ENCODE measurements around the gene SEMA5B.

SEMA5B gene

GRCh38 chr3:123048480-123049237 lies 21.1 kb upstream of the SEMA5B start:
- no peak for DNase-seq (ENCODE audit: low read depth)
- no peak for TF ChIP-seq CTCF (IDR thresholded peaks at IDR 0.05; ENCODE audit: insufficient read depth, low read depth, low read length, missing control alignments)
- no peak overlapping the region for H3K4me3 ChIP-seq (ENCODE audit: low read length)

- TF ChIP-seq CTCF (IDR thresholded peaks at IDR 0.05; ENCODE audit: insufficient read depth, low read depth, low read length, missing control alignments): no peak
- DNase-seq (ENCODE audit: low read depth): no peak
- no peak overlapping the region for H3K4me3 ChIP-seq (ENCODE audit: low read length)
Observed at GRCh38 chr3:123047062-123047319, 19.4 kb upstream of the SEMA5B start.

GRCh38 chr3:123046262-123047061 lies 18.9 kb upstream of the SEMA5B start:
- no peak for DNase-seq (ENCODE audit: low read depth)
- TF ChIP-seq CTCF (IDR thresholded peaks at IDR 0.05; ENCODE audit: insufficient read depth, low read depth, low read length, missing control alignments): no peak
- H3K4me3 ChIP-seq (ENCODE audit: low read length): no peak overlapping the region

- no peak overlapping the region for H3K4me3 ChIP-seq (ENCODE audit: low read length)
- TF ChIP-seq CTCF (IDR thresholded peaks at IDR 0.05; ENCODE audit: insufficient read depth, low read depth, low read length, missing control alignments): no peak
- no peak for DNase-seq (ENCODE audit: low read depth)
Observed at GRCh38 chr3:123044981-123045763, 17.6 kb upstream of the SEMA5B start.

GRCh38 chr3:123042413-123042812 lies 14.8 kb upstream of the SEMA5B start:
- no peak overlapping the region for H3K4me3 ChIP-seq (ENCODE audit: low read length)
- DNase-seq (ENCODE audit: low read depth): no peak
- TF ChIP-seq CTCF (IDR thresholded peaks at IDR 0.05; ENCODE audit: insufficient read depth, low read depth, low read length, missing control alignments): no peak

- TF ChIP-seq CTCF (IDR thresholded peaks at IDR 0.05; ENCODE audit: insufficient read depth, low read depth, low read length, missing control alignments): no peak
- no peak for DNase-seq (ENCODE audit: low read depth)
Observed at GRCh38 chr3:123039178-123039577, 11.6 kb upstream of the SEMA5B start.

More at GRCh38 chr3:123039178-123039577, 11.6 kb upstream of the SEMA5B start:
- no peak overlapping the region for H3K4me3 ChIP-seq (ENCODE audit: low read length)
